Fibroblast of lung (primary cell): ENCODE results near the gene ARRDC1.

Source experiments
- EZH2 ChIP-seq: IDR thresholded peaks from 2 replicates; pipeline ENCODE4 v1.5.1; 2012; ENCODE audit warnings: low read length, control low read depth, mild to moderate bottlenecking; ENCODE audit errors: missing control alignments
- TF ChIP-seq, protein P1 (sequence below), 2 donors: IDR thresholded peaks in 1 of 2; conservative IDR thresholded peaks in 1 of 2; 1 replicate in 1 of 2; 2 replicates in 1 of 2; pipeline ENCODE4 v1.5.1; 2011 to 2012; ENCODE audit warnings: low read length in 2 of 2, control low read depth in 1 of 2, inconsistent platforms in 1 of 2, low read depth in 1 of 2, mild to moderate bottlenecking in 1 of 2

DNA sequence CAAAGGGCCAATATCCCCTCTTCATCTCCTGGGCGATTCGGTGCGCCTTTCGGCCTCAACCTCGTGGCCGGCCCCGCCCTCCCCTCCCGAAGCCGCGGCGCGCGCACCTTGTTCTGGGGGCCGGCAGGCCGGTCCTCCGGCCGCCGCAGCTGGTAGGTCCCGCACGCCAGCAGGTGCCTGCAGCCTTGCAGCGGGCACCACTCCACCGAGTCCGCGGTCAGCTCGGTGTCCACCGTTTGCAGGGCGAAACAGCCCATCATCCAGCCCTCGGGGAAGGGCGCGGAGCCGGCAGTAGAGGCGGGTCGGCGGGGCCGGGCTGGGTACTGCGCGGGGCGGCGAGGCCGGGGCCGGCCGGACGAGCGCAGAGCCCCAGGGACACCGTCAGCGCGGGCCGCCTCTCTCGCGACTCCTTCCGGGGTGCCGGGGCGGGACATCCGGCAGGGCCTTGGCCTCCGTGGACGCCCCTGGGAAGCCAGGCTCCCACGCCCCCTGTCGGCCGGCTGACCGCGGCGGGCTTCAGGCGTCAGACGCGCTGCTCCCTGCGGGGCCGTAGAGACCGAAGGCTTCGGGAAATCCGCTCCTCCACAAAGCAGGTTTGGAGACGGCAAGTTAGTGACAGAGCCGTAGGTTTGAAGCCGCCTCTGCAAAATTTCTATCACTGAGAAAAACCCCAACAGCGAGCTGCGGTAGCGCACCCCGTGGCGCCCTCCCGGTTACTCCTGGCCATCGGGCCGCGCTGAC, 26.8 kb upstream of the ARRDC1 start, which contains the start of gene DPH7:
- TF ChIP-seq, protein P1, sequence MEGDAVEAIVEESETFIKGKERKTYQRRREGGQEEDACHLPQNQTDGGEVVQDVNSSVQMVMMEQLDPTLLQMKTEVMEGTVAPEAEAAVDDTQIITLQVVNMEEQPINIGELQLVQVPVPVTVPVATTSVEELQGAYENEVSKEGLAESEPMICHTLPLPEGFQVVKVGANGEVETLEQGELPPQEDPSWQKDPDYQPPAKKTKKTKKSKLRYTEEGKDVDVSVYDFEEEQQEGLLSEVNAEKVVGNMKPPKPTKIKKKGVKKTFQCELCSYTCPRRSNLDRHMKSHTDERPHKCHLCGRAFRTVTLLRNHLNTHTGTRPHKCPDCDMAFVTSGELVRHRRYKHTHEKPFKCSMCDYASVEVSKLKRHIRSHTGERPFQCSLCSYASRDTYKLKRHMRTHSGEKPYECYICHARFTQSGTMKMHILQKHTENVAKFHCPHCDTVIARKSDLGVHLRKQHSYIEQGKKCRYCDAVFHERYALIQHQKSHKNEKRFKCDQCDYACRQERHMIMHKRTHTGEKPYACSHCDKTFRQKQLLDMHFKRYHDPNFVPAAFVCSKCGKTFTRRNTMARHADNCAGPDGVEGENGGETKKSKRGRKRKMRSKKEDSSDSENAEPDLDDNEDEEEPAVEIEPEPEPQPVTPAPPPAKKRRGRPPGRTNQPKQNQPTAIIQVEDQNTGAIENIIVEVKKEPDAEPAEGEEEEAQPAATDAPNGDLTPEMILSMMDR (conservative IDR thresholded peaks at IDR 0.05 in 1 of 2, IDR thresholded peaks at IDR 0.05 in 1 of 2; ENCODE audit: low read depth in 1 of 2, low read length in 2 of 2): peak; percentile 71 to 72
- TF ChIP-seq EZH2: no peak
